ENCODE measurements around the gene FAM9C. TPM values are rescaled to one million over a fixed set of nuclear protein-coding genes. Genes with fewer than 3 reads are reported as not detected.
"Not testable (repeated sequence)": the region's sequence is repeated elsewhere in the genome, so short reads cannot be mapped to it uniquely, and the experiment has no call there.

Gene FAM9C
- polyA plus RNA-seq, 4 donors = 0.16 to 0.52 (median 0.47) TPM

DNA sequence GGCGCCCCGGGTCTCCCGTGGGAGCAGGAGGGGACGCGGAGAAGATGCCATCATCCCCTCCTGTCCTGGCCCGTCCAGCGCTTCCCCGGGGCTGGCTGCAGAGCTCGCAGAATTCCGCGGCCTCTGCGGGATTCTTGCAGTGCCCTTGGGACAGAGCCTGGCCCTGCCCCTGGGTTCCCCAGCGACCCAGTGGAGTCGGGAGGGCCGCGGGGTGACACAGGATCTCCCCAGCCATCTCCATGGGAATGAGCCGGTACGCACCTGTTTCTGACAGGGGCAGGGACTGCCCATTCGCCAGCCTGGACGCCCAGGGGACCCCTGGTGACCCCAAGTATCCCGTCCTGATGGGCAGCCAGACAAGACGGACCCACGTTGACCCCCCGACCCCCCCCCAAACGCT is 482 bp downstream of the FAM9C start:
- DNase-seq (ENCODE audit: low read depth in 4 of 4, low spot score in 3 of 4) = no peak

GRCh38 chrX:13043138-13043537 is 1.3 kb downstream of the FAM9C start:
- DNase-seq (ENCODE audit: low read depth in 4 of 4, low spot score in 3 of 4) = no peak

- no peak for DNase-seq (ENCODE audit: low read depth in 4 of 4, low spot score in 3 of 4)
These were observed 7.5 kb downstream of the FAM9C start for GRCh38 chrX:13036896-13037295.

- no peak for DNase-seq (ENCODE audit: low read depth in 4 of 4, low spot score in 3 of 4)
These were observed 11.2 kb downstream of the FAM9C start for GRCh38 chrX:13033193-13033592.

GRCh38 chrX:13029887-13030771 is 14.3 kb downstream of the FAM9C start:
- DNase-seq (ENCODE audit: low read depth in 4 of 4, low spot score in 3 of 4) = no peak

- no peak for DNase-seq (ENCODE audit: low read depth in 4 of 4, low spot score in 3 of 4)
These were observed 14.9 kb downstream of the FAM9C start for GRCh38 chrX:13029637-13029886.

GRCh38 chrX:13028871-13029636 is 15.4 kb downstream of the FAM9C start:
- DNase-seq (ENCODE audit: low read depth in 4 of 4, low spot score in 3 of 4) = peak in 2 of 4 donors; percentile 36 to 41

GRCh38 chrX:13026877-13027652 is 17.4 kb downstream of the FAM9C start:
- DNase-seq (ENCODE audit: low read depth in 4 of 4, low spot score in 3 of 4) = no peak

GRCh38 chrX:13024986-13025385 is 19.4 kb downstream of the FAM9C start:
- DNase-seq (ENCODE audit: low read depth in 4 of 4, low spot score in 3 of 4) = no peak

DNA sequence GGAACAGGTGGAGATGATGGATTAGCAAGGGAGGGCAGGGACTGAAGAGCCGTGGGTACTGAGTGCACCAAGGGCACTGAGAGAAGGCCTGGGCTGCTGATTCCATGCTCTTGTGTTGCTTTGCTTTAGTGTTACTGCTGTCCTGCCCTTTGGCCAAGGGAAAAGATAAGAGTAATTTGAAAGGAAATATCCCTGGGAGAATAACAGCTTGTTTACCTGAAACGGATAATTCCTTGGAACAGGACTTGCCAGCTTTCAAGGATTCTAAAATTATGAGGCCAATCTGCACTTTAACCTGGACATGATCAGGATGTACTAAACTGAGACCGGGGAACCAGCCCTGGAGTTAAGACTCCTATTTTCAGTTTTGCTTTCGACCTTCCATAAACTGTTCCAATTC is 20.4 kb downstream of the FAM9C start:
- no peak for DNase-seq (ENCODE audit: low read depth in 4 of 4, low spot score in 3 of 4)

DNA sequence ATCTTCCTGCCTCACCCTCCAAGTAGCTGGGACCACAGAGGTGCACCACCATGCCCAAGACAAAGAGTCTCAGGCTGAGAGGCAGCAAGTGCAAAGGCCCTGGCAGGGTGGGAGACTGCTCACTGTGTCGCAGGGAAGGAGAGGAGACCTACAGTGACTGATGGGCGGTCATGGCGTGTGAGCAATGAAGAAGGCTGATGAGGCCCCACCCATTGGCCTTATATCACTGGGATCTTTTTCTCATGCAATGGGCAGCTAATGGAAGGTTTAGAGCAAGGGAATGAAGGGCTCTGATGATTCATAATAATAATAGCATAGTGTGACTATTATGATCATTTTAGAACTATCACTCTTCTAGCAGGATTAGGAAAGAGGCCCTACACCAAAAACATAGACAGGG is 20.9 kb downstream of the FAM9C start:
- DNase-seq (ENCODE audit: low read depth in 4 of 4, low spot score in 3 of 4) = no peak

GRCh38 chrX:13022926-13023325 is 21.5 kb downstream of the FAM9C start:
- DNase-seq (ENCODE audit: low read depth in 4 of 4, low spot score in 3 of 4) = no peak

DNA sequence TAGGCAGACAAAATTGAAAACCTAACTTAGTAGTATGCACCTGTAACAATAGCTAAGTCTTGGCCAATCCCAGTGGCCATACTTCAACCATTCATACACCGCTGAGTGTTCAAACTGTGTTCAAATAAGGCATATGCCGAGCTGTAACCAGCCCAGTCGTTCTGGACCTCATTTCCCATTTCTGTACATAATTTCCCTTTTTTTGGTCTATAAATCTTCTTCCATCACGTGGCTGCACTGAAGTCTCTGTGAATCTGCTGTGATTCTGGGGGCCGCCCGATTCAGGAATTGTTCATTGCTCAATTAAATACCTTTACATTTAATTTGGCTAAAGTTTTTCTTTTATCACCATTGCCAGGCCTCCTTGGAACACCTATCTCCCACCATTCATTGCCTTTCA is 27.7 kb downstream of the FAM9C start:
- not testable (repeated sequence) for DNase-seq (ENCODE audit: low read depth in 4 of 4, low spot score in 3 of 4)

GRCh38 chrX:13015536-13016236 is 28.7 kb downstream of the FAM9C start:
- no peak for DNase-seq (ENCODE audit: low read depth in 4 of 4, low spot score in 3 of 4)

GRCh38 chrX:13014111-13015096 is 30.0 kb downstream of the FAM9C start:
- DNase-seq (ENCODE audit: low read depth in 4 of 4, low spot score in 3 of 4) = no peak

DNA sequence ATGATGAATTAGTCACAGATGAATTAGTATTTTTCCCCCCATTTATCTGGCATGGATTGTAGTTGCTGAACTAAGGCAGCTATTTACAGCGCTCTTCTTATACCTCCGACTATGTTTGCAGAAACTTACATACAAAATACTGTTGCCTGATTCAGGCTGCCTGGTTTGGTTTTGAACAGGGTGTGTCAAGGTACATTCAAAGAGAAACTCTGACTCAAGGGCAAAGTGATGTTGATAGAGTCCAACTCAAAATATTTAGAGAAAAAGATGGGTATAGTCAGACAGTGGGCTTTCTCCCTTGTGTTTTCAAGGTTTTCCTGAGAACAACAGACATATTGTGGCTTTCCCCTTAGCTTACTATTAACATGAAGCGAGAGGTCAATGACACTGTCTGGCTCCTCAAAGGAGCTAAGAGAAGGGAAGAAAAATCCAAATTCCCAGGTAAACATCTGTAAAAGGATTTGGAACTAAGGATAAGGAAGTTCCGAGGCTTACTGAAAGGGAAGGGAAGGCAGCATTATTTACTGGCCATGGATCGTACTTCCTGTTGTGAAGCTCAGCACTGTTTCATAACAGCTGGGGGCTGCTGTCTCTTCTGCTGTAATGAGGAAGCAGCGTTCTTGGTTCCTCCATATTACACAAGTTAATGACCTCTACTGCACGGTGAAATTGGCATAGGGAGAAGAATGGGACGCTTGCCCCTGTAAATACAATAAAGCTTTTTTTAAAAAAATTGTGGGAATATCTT is 30.9 kb downstream of the FAM9C start:
- no peak for DNase-seq (ENCODE audit: low read depth in 4 of 4, low spot score in 3 of 4)

- DNase-seq (ENCODE audit: low read depth in 4 of 4, low spot score in 3 of 4) = no peak
These were observed 33.9 kb downstream of the FAM9C start for GRCh38 chrX:13010546-13010945.

DNA sequence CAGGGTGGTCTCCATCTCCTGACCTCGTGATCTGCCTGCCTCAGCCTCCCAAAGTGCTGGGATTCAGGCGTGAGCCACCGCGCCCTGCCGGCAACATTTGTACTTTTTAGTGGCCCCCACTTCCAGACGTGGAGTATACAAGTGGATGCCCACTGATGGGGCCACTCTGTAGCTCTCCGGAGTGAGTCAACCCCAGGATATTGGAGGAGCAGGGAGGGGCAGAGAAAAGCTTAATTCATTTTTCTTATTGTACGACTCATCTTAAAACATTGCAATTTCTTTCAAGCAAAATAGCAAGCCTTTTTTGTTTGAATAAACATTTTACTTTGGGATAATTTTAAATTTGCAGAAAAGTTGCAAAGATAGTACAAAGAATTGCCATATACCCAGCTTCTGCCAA is 34.6 kb downstream of the FAM9C start:
- no peak for DNase-seq (ENCODE audit: low read depth in 4 of 4, low spot score in 3 of 4)

DNA sequence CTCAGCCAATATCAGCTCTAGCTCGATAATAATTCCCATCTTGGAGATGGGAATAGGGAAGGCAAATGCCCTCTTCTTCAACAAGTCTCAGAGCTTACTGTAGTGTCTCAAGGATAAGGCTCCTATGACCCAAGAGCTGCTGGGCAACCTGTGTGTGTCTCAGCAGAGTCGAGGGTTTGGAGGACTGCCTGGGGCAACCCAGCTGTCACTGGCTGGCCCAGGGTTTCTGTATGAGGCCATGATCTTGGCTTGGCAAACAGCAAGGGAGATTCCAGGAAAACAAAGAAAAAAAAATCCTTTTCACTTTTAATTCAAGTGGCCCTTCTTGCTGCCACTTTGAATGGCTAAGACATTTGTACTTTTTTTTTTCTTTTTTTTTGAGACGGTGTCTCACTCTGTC is 35.1 kb downstream of the FAM9C start:
- no peak for DNase-seq (ENCODE audit: low read depth in 4 of 4, low spot score in 3 of 4)

Data from right renal pelvis (tissue), 4 donors.